ENCODE data around the gene XRN2. TPM values are rescaled to one million over a fixed set of nuclear protein-coding genes. Genes with fewer than 3 reads are reported as not detected.

The XRN2 gene
- total and polyA plus RNA-seq, 2 of the 13 experiments (the other 11 are each of a cell fraction or from before 2014, with no cell fraction given), result 90.3 to 171 TPM

DNA sequence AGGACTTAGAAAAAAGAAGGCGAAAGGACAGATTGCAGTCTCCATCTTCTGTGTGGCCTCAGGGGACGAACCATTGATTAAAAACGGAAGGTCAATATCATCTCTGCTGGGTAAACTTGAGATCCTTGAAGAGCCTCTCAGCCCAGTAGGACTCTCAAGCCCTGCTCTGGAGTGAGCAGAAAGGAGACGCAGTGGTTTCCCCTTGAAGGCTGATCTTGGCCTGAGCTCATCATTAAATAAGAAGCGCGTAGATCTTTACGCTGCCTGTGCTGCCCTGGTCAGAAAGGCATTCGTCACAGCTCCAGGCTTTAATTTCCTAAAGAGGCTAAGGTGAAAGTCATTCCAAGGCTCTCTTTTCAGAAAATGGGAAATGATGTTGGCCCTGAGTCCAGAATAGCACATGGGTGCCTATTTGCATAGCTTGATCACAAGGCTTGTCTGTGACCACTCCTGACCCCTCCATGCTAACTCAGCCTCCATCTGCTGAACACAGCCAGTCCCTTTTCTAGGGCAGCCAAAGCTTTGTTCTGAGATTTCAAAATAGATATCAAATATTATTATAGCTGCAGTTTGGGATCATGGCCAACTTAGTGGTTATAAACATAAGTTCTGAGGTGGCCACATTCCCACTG lies 29.3 kb upstream of the XRN2 start:
- FAIRE-seq (no peak), DNase-seq (ENCODE audit: low spot score) (no peak), ATAC-seq (no peak)
- Histone ChIP-seq H3K9ac (ENCODE audit: insufficient read depth, low read depth, low read length) (no peak overlapping the region), H3K4me3 (replicated peaks in 1 of 3; ENCODE audit: insufficient read depth in 1 of 3, low read depth in 2 of 3, low read length in 3 of 3) (no peak overlapping the region), H3K36me3 (replicated peaks in 1 of 2; ENCODE audit: control insufficient read depth in 1 of 2, insufficient read depth in 2 of 2, low read length in 2 of 2) (no peaks in the 10 kb centered on the region), H3K79me2 (ENCODE audit: insufficient read depth, low read length) (no peaks in the 10 kb centered on the region), H3K4me1 (ENCODE audit: insufficient read depth, low read length) (0 out of 2 replicates have a peak, but pooled peaks cover under 1% of the 10 kb centered on the region), H3K4me2 (ENCODE audit: low read depth, low read length) (no peak overlapping the region), H3K9me3 (ENCODE audit: low read length) (no peaks in the 10 kb centered on the region), H3K27ac (ENCODE audit: extremely low read length, insufficient read depth, low read length) (no peak overlapping the region), H3K27me3 (ENCODE audit: control insufficient read depth in 1 of 2, insufficient read depth in 2 of 2, low read length in 2 of 2) (peaks cover 0 to 10% of the 10 kb centered on the region in 2 experiments; a peak in 3 of 5 replicates), H2AFZ (ENCODE audit: low read length) (no peak overlapping the region), H4K20me1 (ENCODE audit: insufficient read depth, low read length) (no peaks in the 10 kb centered on the region)
- WGBS (ENCODE audit: low lambda C conversion rate), result 84% methylated on average over 8 of the region's 8 CpGs
- no TSS peak for BruUV-seq (replicated peaks)
- in situ Hi-C loops (cut with HindIII; ENCODE audit: extremely low pct_ligation_motif_present, low pct_unique_long_range_greater_than_20kb), result no loop called here
- POLR2A ChIA-PET, result no interaction called here
- TF ChIP-seq, protein P1, sequence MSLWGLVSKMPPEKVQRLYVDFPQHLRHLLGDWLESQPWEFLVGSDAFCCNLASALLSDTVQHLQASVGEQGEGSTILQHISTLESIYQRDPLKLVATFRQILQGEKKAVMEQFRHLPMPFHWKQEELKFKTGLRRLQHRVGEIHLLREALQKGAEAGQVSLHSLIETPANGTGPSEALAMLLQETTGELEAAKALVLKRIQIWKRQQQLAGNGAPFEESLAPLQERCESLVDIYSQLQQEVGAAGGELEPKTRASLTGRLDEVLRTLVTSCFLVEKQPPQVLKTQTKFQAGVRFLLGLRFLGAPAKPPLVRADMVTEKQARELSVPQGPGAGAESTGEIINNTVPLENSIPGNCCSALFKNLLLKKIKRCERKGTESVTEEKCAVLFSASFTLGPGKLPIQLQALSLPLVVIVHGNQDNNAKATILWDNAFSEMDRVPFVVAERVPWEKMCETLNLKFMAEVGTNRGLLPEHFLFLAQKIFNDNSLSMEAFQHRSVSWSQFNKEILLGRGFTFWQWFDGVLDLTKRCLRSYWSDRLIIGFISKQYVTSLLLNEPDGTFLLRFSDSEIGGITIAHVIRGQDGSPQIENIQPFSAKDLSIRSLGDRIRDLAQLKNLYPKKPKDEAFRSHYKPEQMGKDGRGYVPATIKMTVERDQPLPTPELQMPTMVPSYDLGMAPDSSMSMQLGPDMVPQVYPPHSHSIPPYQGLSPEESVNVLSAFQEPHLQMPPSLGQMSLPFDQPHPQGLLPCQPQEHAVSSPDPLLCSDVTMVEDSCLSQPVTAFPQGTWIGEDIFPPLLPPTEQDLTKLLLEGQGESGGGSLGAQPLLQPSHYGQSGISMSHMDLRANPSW (CRISPR knock-in tag; IDR thresholded peaks at IDR 0.05; ENCODE audit: borderline replicate concordance), result no peak
- TF ChIP-seq ZNF121 (CRISPR knock-in tag; IDR thresholded peaks at IDR 0.05), result no peak
- TF ChIP-seq ZNF644 (CRISPR knock-in tag; IDR thresholded peaks at IDR 0.05; ENCODE audit: low read depth), result no peak
- no peak for TF ChIP-seq NR1H2 (CRISPR knock-in tag; IDR thresholded peaks at IDR 0.05; ENCODE audit: borderline replicate concordance, low read depth)
- TF ChIP-seq RXRB (CRISPR knock-in tag; IDR thresholded peaks at IDR 0.05; ENCODE audit: borderline replicate concordance), result no peak
- TF ChIP-seq, protein P2, sequence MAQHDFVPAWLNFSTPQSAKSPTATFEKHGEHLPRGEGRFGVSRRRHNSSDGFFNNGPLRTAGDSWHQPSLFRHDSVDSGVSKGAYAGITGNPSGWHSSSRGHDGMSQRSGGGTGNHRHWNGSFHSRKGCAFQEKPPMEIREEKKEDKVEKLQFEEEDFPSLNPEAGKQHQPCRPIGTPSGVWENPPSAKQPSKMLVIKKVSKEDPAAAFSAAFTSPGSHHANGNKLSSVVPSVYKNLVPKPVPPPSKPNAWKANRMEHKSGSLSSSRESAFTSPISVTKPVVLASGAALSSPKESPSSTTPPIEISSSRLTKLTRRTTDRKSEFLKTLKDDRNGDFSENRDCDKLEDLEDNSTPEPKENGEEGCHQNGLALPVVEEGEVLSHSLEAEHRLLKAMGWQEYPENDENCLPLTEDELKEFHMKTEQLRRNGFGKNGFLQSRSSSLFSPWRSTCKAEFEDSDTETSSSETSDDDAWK (CRISPR knock-in tag; IDR thresholded peaks at IDR 0.05), result no peak
- intact Hi-C loops (cut with micrococcal nuclease; ENCODE audit: unreplicated experiment), result no loop called here
- CTCF ChIA-PET (ENCODE audit: low intra/inter-chr PET ratio, low total read pairs), result no interaction called here

All from HepG2 (cell line).